ENCODE measurements around the gene DDIAS.
A peak's percentile ranks its signal among the peaks of the same experiment; 100 is the strongest.
"Not testable (repeated sequence)": the region's sequence is repeated elsewhere in the genome, so short reads cannot be mapped to it uniquely, and the experiment has no call there.

The DDIAS gene

GRCh38 chr11:82909015-82909640 lies 7.6 kb downstream of the DDIAS start:
- no peaks in the 10 kb centered on the region for H3K27me3 ChIP-seq (ENCODE audit: insufficient read depth, low read length)
- no peak overlapping the region for H2AFZ ChIP-seq (ENCODE audit: low read length)
- H3K9me3 ChIP-seq (ENCODE audit: low read length) = peaks cover 9% of the 10 kb centered on the region; the same call in 1 of the 2 replicates
- peak overlapping the region; percentile 69 for H3K27ac ChIP-seq (ENCODE audit: low read depth, low read length, poor library complexity, severe bottlenecking)
- no peaks in the 10 kb centered on the region for H3K9me2 ChIP-seq (ENCODE audit: low read depth, low read length)
- no peaks in the 10 kb centered on the region for H3F3A ChIP-seq (ENCODE audit: insufficient read depth, low read length)
- H3K36me3 ChIP-seq (ENCODE audit: insufficient read depth, low read length) = peaks cover 36% of the 10 kb centered on the region
- H3K4me2 ChIP-seq (ENCODE audit: low read length) = peak overlapping the region; percentile 34; the same call in 1 of the 2 replicates
- H3K4me1 ChIP-seq (ENCODE audit: insufficient read depth, low read length, severe bottlenecking) = peaks cover 48% of the 10 kb centered on the region
- peaks cover 64% of the 10 kb centered on the region for H3K79me2 ChIP-seq (ENCODE audit: insufficient read depth, low read length)
- TF ChIP-seq, protein P1, sequence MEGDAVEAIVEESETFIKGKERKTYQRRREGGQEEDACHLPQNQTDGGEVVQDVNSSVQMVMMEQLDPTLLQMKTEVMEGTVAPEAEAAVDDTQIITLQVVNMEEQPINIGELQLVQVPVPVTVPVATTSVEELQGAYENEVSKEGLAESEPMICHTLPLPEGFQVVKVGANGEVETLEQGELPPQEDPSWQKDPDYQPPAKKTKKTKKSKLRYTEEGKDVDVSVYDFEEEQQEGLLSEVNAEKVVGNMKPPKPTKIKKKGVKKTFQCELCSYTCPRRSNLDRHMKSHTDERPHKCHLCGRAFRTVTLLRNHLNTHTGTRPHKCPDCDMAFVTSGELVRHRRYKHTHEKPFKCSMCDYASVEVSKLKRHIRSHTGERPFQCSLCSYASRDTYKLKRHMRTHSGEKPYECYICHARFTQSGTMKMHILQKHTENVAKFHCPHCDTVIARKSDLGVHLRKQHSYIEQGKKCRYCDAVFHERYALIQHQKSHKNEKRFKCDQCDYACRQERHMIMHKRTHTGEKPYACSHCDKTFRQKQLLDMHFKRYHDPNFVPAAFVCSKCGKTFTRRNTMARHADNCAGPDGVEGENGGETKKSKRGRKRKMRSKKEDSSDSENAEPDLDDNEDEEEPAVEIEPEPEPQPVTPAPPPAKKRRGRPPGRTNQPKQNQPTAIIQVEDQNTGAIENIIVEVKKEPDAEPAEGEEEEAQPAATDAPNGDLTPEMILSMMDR (IDR thresholded peaks at IDR 0.05; ENCODE audit: low read length) = no peak
- no peak for TF ChIP-seq EZH2 (IDR thresholded peaks at IDR 0.05; ENCODE audit: borderline replicate concordance, low read length)
- no peaks in the 10 kb centered on the region for H4K20me1 ChIP-seq (ENCODE audit: insufficient read depth, low read length)
- H3K4me3 ChIP-seq (ENCODE audit: low read depth, low read length, poor library complexity, severe bottlenecking) = no peak overlapping the region
- no peak overlapping the region; the same call in 1 of the 2 replicates for H3K9ac ChIP-seq (ENCODE audit: low read length)

- H3K27me3 ChIP-seq (ENCODE audit: insufficient read depth, low read length); H3K9me3 ChIP-seq (ENCODE audit: low read length); H2AFZ ChIP-seq (ENCODE audit: low read length); H4K20me1 ChIP-seq (ENCODE audit: insufficient read depth, low read length); H3K9ac ChIP-seq (ENCODE audit: low read length); H3F3A ChIP-seq (ENCODE audit: insufficient read depth, low read length); H3K79me2 ChIP-seq (ENCODE audit: insufficient read depth, low read length); H3K9me2 ChIP-seq (ENCODE audit: low read depth, low read length): not testable (repeated sequence)
- peak overlapping the region; percentile 9 for H3K4me3 ChIP-seq (ENCODE audit: low read depth, low read length, poor library complexity, severe bottlenecking)
- peaks cover 91% of the 10 kb centered on the region for H3K36me3 ChIP-seq (ENCODE audit: insufficient read depth, low read length)
- H3K4me2 ChIP-seq (ENCODE audit: low read length) = peak overlapping the region; percentile 26; the same call in 1 of the 2 replicates
- peak overlapping the region; percentile 60 for H3K27ac ChIP-seq (ENCODE audit: low read depth, low read length, poor library complexity, severe bottlenecking)
- peaks cover 29% of the 10 kb centered on the region for H3K4me1 ChIP-seq (ENCODE audit: insufficient read depth, low read length, severe bottlenecking)
Measured at GRCh38 chr11:82919786-82920185, 18.2 kb downstream of the DDIAS start.

DNA sequence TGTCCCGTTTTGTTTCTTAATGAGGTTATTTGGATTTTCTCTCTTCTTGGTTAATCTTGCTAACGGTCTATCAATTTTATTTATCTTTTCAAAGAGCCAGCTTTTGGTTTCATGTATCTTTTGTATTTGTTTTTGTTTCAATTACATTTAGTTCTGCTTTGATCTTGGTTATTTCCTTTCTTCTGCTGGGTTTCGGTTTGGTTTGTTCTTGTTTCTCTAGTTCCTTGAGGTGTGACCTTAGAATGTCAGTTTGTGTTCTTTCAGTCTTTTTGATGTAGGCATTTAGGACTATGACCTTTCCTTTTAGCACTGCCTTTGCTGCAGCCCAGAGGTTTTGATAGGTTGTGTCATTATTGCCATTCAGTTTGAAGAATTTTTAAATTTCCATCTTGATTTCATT lies 18.7 kb downstream of the DDIAS start:
- H2AFZ ChIP-seq (ENCODE audit: low read length); H3K9me3 ChIP-seq (ENCODE audit: low read length); H3K79me2 ChIP-seq (ENCODE audit: insufficient read depth, low read length); H3K27me3 ChIP-seq (ENCODE audit: insufficient read depth, low read length); H4K20me1 ChIP-seq (ENCODE audit: insufficient read depth, low read length); H3K9ac ChIP-seq (ENCODE audit: low read length); H3F3A ChIP-seq (ENCODE audit: insufficient read depth, low read length); H3K9me2 ChIP-seq (ENCODE audit: low read depth, low read length): not testable (repeated sequence)
- peak overlapping the region; percentile 9 for H3K4me3 ChIP-seq (ENCODE audit: low read depth, low read length, poor library complexity, severe bottlenecking)
- peak overlapping the region; percentile 26; the same call in 1 of the 2 replicates for H3K4me2 ChIP-seq (ENCODE audit: low read length)
- H3K36me3 ChIP-seq (ENCODE audit: insufficient read depth, low read length) = peaks cover 91% of the 10 kb centered on the region
- peak overlapping the region; percentile 60 for H3K27ac ChIP-seq (ENCODE audit: low read depth, low read length, poor library complexity, severe bottlenecking)
- H3K4me1 ChIP-seq (ENCODE audit: insufficient read depth, low read length, severe bottlenecking) = peaks cover 33% of the 10 kb centered on the region

- not testable (repeated sequence) for H3K79me2 ChIP-seq (ENCODE audit: insufficient read depth, low read length); H4K20me1 ChIP-seq (ENCODE audit: insufficient read depth, low read length); H3K9ac ChIP-seq (ENCODE audit: low read length); H3K9me3 ChIP-seq (ENCODE audit: low read length); H3K4me2 ChIP-seq (ENCODE audit: low read length); H2AFZ ChIP-seq (ENCODE audit: low read length); H3K27me3 ChIP-seq (ENCODE audit: insufficient read depth, low read length); H3F3A ChIP-seq (ENCODE audit: insufficient read depth, low read length); H3K4me3 ChIP-seq (ENCODE audit: low read depth, low read length, poor library complexity, severe bottlenecking); H3K9me2 ChIP-seq (ENCODE audit: low read depth, low read length)
- Histone ChIP-seq H3K36me3 (ENCODE audit: insufficient read depth, low read length) (peaks cover 75% of the 10 kb centered on the region), H3K27ac (ENCODE audit: low read depth, low read length, poor library complexity, severe bottlenecking) (peak overlapping the region; percentile 35), H3K4me1 (ENCODE audit: insufficient read depth, low read length, severe bottlenecking) (peaks cover 37% of the 10 kb centered on the region)
Measured at GRCh38 chr11:82922396-82923173, 21.0 kb downstream of the DDIAS start.
